Measurements from ENCODE around the gene TMEM18. TPM values are rescaled to one million over a fixed set of nuclear protein-coding genes. Genes with fewer than 3 reads are reported as not detected.

Gene TMEM18
- total and polyA plus RNA-seq, 2 experiments from 2014 or later: 15.0 to 41.9 TPM

GRCh38 chr2:625415-626333, 51.5 kb downstream of the TMEM18 start:
- no peak overlapping the region for H3K27ac Mint-ChIP-seq
- Histone ChIP-seq H3K4me3 (no peak overlapping the region), H3K27me3 (ENCODE audit: insufficient read depth) (no peaks in the 10 kb centered on the region), H3K79me2 (replicated peaks; ENCODE audit: insufficient read depth) (no peaks in the 10 kb centered on the region), H2AFZ (no peak overlapping the region), H3K36me3 (ENCODE audit: insufficient read depth) (no peaks in the 10 kb centered on the region), H3K4me1 (ENCODE audit: insufficient read depth) (no peaks in the 10 kb centered on the region), H3K9me2 (ENCODE audit: insufficient read depth) (no peaks in the 10 kb centered on the region), H3K27ac (ENCODE audit: low read depth) (no peak overlapping the region), H4K20me1 (replicated peaks; ENCODE audit: insufficient read depth) (no peaks in the 10 kb centered on the region), H3F3A (replicated peaks; ENCODE audit: low read depth) (no peaks in the 10 kb centered on the region), H3K4me2 (no peak overlapping the region)
- H3K36me3 Mint-ChIP-seq (ENCODE audit: low read depth): no peaks in the 10 kb centered on the region
- H3K27me3 Mint-ChIP-seq (ENCODE audit: insufficient read depth, low read depth, poor library complexity): peaks cover 3% of the 10 kb centered on the region
- H3K4me3 Mint-ChIP-seq: no peak overlapping the region
- no peaks in the 10 kb centered on the region for H3K9me3 Mint-ChIP-seq
- ATAC-seq (no peak), DNase-seq (ENCODE audit: low spot score) (no peak)
- peaks cover 8% of the 10 kb centered on the region for H3K4me1 Mint-ChIP-seq
- TF ChIP-seq CREB1 (CRISPR knock-in tag; IDR thresholded peaks at IDR 0.05; ENCODE audit: low read depth) (no peak), EZH2 (IDR thresholded peaks at IDR 0.05; ENCODE audit: low read depth, unreplicated experiment) (no peak), NANOG (IDR thresholded peaks at IDR 0.05; ENCODE audit: borderline replicate concordance) (no peak)
- TF ChIP-seq, protein P1, sequence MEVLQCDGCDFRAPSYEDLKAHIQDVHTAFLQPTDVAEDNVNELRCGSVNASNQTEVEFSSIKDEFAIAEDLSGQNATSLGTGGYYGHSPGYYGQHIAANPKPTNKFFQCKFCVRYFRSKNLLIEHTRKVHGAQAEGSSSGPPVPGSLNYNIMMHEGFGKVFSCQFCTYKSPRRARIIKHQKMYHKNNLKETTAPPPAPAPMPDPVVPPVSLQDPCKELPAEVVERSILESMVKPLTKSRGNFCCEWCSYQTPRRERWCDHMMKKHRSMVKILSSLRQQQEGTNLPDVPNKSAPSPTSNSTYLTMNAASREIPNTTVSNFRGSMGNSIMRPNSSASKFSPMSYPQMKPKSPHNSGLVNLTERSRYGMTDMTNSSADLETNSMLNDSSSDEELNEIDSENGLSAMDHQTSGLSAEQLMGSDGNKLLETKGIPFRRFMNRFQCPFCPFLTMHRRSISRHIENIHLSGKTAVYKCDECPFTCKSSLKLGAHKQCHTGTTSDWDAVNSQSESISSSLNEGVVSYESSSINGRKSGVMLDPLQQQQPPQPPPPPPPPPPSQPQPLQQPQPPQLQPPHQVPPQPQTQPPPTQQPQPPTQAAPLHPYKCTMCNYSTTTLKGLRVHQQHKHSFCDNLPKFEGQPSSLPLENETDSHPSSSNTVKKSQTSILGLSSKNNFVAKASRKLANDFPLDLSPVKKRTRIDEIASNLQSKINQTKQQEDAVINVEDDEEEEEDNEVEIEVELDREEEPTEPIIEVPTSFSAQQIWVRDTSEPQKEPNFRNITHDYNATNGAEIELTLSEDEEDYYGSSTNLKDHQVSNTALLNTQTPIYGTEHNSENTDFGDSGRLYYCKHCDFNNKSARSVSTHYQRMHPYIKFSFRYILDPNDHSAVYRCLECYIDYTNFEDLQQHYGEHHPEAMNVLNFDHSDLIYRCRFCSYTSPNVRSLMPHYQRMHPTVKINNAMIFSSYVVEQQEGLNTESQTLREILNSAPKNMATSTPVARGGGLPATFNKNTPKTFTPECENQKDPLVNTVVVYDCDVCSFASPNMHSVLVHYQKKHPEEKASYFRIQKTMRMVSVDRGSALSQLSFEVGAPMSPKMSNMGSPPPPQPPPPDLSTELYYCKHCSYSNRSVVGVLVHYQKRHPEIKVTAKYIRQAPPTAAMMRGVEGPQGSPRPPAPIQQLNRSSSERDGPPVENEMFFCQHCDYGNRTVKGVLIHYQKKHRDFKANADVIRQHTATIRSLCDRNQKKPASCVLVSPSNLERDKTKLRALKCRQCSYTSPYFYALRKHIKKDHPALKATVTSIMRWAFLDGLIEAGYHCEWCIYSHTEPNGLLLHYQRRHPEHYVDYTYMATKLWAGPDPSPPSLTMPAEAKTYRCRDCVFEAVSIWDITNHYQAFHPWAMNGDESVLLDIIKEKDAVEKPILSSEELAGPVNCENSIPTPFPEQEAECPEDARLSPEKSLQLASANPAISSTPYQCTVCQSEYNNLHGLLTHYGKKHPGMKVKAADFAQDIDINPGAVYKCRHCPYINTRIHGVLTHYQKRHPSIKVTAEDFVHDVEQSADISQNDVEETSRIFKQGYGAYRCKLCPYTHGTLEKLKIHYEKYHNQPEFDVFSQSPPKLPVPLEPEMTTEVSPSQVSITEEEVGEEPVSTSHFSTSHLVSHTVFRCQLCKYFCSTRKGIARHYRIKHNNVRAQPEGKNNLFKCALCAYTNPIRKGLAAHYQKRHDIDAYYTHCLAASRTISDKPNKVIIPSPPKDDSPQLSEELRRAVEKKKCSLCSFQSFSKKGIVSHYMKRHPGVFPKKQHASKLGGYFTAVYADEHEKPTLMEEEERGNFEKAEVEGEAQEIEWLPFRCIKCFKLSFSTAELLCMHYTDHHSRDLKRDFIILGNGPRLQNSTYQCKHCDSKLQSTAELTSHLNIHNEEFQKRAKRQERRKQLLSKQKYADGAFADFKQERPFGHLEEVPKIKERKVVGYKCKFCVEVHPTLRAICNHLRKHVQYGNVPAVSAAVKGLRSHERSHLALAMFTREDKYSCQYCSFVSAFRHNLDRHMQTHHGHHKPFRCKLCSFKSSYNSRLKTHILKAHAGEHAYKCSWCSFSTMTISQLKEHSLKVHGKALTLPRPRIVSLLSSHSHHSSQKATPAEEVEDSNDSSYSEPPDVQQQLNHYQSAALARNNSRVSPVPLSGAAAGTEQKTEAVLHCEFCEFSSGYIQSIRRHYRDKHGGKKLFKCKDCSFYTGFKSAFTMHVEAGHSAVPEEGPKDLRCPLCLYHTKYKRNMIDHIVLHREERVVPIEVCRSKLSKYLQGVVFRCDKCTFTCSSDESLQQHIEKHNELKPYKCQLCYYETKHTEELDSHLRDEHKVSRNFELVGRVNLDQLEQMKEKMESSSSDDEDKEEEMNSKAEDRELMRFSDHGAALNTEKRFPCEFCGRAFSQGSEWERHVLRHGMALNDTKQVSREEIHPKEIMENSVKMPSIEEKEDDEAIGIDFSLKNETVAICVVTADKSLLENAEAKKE (CRISPR knock-in tag; IDR thresholded peaks at IDR 0.05): no peak
